HL-60 (cell line): ENCODE results near the gene APBA2.

Experiments used
- DNase-seq, 2 experiments: peaks; one replicate each; pipeline ENCODE4 v3.0.0-alpha.2; 2010 to 2020; ENCODE audit warnings: low read depth in 1 of 2, low spot score in 1 of 2
- H3K27ac ChIP-seq: fragments of 250-450 bp; sonication (Bioruptor Pico); replicated peaks from 2 replicates; pipeline ENCODE4 v1.5.1; 2020; ENCODE audit warnings: mild to moderate bottlenecking, moderate library complexity
- H3K27me3 ChIP-seq: fragments of 250-450 bp; sonication (Bioruptor Pico); 2 replicates; pipeline ENCODE4 v1.5.1; 2021; ENCODE audit warnings: mild to moderate bottlenecking, moderate library complexity; ENCODE audit not compliant: insufficient read depth, poor library complexity, severe bottlenecking
- H3K4me3 ChIP-seq: replicated peaks from 2 replicates; pipeline ENCODE4 v1.5.1; 2011; ENCODE audit warnings: mild to moderate bottlenecking, control low read depth, low read length; ENCODE audit not compliant: insufficient read depth
- GABPA ChIP-seq: IDR thresholded peaks from 2 replicates; pipeline ENCODE4 v1.6.1; 2012; ENCODE audit warnings: low read depth
- POLR2AphosphoS5 ChIP-seq: IDR thresholded peaks from 2 replicates; pipeline ENCODE4 v1.6.1; 2012; ENCODE audit warnings: low read depth
- SPI1 ChIP-seq: IDR thresholded peaks from 2 replicates; pipeline ENCODE4 v1.6.1; 2012; ENCODE audit warnings: low read depth, mild to moderate bottlenecking, borderline replicate concordance
- TF ChIP-seq, protein P1 (sequence below): IDR thresholded peaks from one replicate; pipeline ENCODE4 v1.5.1; 2011; ENCODE audit warnings: low read length, control low read depth, inconsistent platforms; ENCODE audit not compliant: insufficient read depth
- TF ChIP-seq, protein P2 (sequence below): IDR thresholded peaks from 2 replicates; pipeline ENCODE4 v1.6.1; 2012; ENCODE audit warnings: low read depth; ENCODE audit not compliant: insufficient replicate concordance

Gene APBA2

DNA sequence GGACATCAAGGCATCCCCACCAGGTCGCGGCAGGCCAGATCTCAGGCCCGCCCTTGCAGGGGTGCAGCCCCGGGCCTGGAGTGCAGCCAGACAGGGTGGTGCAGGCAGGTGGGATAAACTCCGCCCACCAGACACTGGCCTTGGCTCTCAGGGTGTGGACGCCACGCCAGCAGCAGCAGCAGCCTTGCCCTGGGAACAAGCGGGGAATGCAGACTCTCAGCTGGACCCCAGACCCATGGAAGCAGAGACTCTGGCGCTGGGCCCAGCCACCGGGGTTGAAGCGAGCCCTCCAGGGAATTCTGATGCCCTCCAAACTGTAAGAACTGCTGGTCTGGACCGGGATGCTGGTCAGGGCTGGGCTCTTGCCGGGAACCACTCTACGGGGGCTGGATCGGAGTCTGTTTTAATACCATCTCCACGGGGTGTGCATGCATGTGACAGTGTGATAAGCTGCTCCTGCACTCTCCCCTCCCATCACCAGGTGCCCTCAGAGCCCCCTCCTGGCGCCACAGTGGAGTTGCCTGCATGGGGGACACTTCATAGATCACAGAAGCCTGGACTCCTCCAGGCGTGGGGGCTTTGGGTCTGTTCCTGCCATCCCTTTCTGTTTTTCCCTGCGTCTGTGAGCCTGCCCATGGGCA, 241.2 kb downstream of the APBA2 start:
- TF ChIP-seq SPI1, result no peak
- TF ChIP-seq, protein P1, sequence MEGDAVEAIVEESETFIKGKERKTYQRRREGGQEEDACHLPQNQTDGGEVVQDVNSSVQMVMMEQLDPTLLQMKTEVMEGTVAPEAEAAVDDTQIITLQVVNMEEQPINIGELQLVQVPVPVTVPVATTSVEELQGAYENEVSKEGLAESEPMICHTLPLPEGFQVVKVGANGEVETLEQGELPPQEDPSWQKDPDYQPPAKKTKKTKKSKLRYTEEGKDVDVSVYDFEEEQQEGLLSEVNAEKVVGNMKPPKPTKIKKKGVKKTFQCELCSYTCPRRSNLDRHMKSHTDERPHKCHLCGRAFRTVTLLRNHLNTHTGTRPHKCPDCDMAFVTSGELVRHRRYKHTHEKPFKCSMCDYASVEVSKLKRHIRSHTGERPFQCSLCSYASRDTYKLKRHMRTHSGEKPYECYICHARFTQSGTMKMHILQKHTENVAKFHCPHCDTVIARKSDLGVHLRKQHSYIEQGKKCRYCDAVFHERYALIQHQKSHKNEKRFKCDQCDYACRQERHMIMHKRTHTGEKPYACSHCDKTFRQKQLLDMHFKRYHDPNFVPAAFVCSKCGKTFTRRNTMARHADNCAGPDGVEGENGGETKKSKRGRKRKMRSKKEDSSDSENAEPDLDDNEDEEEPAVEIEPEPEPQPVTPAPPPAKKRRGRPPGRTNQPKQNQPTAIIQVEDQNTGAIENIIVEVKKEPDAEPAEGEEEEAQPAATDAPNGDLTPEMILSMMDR, result no peak
- TF ChIP-seq, protein P2, sequence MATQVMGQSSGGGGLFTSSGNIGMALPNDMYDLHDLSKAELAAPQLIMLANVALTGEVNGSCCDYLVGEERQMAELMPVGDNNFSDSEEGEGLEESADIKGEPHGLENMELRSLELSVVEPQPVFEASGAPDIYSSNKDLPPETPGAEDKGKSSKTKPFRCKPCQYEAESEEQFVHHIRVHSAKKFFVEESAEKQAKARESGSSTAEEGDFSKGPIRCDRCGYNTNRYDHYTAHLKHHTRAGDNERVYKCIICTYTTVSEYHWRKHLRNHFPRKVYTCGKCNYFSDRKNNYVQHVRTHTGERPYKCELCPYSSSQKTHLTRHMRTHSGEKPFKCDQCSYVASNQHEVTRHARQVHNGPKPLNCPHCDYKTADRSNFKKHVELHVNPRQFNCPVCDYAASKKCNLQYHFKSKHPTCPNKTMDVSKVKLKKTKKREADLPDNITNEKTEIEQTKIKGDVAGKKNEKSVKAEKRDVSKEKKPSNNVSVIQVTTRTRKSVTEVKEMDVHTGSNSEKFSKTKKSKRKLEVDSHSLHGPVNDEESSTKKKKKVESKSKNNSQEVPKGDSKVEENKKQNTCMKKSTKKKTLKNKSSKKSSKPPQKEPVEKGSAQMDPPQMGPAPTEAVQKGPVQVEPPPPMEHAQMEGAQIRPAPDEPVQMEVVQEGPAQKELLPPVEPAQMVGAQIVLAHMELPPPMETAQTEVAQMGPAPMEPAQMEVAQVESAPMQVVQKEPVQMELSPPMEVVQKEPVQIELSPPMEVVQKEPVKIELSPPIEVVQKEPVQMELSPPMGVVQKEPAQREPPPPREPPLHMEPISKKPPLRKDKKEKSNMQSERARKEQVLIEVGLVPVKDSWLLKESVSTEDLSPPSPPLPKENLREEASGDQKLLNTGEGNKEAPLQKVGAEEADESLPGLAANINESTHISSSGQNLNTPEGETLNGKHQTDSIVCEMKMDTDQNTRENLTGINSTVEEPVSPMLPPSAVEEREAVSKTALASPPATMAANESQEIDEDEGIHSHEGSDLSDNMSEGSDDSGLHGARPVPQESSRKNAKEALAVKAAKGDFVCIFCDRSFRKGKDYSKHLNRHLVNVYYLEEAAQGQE, result no peak
- TF ChIP-seq GABPA, result no peak
- TF ChIP-seq POLR2AphosphoS5, result no peak
- no peak for DNase-seq
- Histone ChIP-seq H3K27ac (no peak overlapping the region), H3K27me3 (no peaks in the 10 kb centered on the region), H3K4me3 (no peak overlapping the region)

DNA sequence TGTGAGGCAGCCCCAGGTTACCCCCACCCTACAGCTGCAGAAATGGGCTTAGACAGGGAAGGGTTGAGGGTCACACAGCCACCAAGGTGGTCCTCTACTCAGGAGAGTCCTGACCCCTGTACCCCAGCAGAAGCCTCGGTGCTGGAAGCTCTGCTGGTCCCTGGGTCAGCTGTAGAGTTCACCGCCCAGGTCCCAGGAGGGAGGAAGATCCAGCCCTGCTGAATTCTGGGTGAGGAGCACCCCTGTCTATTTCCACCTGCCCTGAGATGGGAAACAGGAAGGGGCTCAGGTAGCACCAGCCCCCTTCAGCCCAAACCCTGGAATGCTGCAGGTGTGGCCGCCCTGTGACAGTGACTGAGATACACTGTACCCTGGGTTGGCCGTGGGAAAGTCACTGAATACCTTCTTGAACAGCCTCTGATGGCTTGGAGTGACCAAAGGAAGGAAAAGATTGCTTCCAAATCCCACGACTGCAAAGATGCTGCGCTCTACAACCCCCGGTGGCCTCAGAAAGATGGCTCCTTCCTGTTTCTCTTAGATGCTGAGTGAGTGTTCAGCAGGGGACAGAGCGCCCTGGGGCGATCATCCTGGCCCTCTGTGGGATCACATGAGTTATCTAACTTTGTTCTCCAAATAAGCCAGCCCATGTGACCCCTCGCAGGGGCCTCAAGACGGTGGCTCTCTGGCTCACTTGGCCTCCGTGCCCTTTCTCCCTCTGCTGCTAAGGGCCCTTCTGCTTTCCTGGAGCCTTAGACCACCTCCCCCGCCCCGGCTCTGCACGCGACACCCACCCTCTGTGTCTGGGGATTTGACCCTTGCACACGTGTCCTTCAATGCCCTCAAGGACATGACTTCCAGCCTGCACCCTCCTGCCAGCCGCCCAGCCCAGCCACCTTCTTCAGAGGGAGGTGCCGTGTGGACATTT, 242.0 kb downstream of the APBA2 start:
- H3K4me3 ChIP-seq, result no peak overlapping the region
- H3K27me3 ChIP-seq, result no peaks in the 10 kb centered on the region
- TF ChIP-seq POLR2AphosphoS5, result no peak
- TF ChIP-seq, protein P1, result no peak
- TF ChIP-seq SPI1, result no peak
- TF ChIP-seq, protein P2, result no peak
- TF ChIP-seq GABPA, result no peak

DNA sequence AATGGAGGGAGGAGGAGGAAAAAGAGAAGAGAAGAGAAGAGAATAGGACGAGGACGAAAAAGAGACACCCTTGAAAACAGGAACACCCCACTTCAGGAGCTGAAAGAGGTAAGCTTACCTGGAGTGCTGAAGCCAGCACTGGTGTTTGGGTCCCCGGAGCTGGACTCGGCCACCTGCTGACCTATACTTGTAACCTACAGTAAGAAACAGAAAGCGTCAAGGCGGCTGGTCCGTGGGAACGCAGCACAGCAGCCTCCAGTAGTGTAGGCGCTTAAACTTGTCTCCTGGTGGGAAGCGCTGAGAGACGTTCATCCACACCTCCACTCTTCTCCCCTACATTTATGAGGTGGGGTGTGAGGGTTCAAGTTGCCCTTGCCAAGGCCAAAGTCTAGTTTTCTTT, 242.9 kb downstream of the APBA2 start:
- TF ChIP-seq, protein P1, result no peak
- TF ChIP-seq, protein P2, result no peak
- TF ChIP-seq POLR2AphosphoS5 (no peak), GABPA (no peak), SPI1 (no peak)
- Histone ChIP-seq H3K27ac (no peak overlapping the region), H3K27me3 (no peaks in the 10 kb centered on the region), H3K4me3 (no peak overlapping the region)
- DNase-seq, result no peak

More for the DNA sequence above, 242.0 kb downstream of the APBA2 start:
- no peak for DNase-seq
- no peak overlapping the region for H3K27ac ChIP-seq
